NCI-H1436 treated with DMSO at 0.1 percent for 48 hours (cell line): ENCODE measurements around the gene PWP2.
"Not testable (repeated sequence)": the region's sequence is repeated elsewhere in the genome, so short reads cannot be mapped to it uniquely, and the experiment has no call there.

Source experiments
- DNase-seq: peaks from one replicate; lab custom pipeline; 2025; lab: John Stamatoyannopoulos, UW

The PWP2 gene

DNA sequence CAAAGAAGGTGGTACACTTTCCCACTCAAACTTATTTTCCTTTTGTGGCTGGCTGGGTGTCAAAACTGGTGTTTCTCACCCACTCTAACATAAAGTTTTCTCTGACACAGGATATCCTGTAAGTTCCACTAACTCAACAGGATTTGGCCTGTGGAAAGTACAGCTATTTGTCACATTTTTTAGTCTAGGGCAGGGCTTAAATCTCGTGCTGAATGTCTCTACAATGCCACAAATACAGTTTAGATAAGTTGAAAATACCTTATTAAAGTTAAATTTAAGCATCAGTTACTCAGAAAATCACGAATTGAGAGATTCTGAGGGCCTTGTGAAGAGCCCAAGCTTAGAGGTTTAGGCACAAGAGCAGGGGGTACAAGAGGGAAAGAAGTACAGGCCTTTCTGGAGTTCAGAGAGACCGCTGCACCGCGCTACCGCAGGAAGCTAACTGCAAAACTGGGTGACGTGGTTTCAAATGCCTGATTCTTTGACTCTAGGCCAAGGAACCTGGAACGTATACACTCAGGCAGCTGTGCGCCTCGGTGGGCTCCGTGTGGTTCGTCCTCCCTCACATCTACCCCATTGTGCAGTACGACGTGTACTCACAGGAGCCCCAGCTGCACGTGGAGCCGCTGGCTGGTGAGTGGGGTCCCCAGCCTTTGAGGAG, 23.4 kb upstream of the PWP2 start:
- DNase-seq = no peak

DNA sequence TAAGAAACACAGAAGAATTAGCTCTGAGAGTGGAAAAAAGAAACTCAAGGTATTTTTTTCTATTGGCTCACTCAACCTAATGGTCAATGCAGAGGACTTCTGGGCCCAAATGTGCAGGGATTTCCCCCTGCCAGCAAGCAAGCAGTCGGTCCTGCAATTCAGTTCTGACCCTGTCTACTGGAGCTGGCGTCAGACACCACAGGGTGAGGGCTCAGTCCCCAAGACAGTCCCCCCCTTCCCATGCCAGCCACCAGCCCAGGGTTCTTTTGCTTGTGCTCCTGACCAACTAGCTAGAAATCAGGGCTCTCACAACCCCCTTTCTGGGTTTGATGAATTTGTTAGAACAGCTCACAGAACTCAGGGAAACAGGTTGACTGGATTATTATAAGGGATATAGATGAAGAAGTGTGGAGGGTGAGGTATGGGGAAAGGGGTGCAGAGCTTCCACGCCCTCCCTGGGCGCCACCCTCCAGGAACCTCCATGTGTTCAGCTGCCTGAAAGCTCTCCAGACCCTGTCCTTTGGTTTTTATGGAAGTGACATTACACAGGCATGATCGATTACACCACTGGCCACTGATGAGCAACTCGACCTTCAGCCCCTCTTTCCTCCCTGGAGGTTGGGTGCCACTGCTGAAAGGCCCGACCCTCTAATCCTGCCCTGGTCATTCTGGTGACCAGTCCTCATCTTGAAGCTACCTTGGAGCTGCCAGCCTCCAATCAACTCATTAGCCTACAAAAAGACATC, 22.5 kb upstream of the PWP2 start:
- no peak for DNase-seq

- no peak for DNase-seq
Observed at GRCh38 chr21:44085491-44086321, 21.5 kb upstream of the PWP2 start.

DNA sequence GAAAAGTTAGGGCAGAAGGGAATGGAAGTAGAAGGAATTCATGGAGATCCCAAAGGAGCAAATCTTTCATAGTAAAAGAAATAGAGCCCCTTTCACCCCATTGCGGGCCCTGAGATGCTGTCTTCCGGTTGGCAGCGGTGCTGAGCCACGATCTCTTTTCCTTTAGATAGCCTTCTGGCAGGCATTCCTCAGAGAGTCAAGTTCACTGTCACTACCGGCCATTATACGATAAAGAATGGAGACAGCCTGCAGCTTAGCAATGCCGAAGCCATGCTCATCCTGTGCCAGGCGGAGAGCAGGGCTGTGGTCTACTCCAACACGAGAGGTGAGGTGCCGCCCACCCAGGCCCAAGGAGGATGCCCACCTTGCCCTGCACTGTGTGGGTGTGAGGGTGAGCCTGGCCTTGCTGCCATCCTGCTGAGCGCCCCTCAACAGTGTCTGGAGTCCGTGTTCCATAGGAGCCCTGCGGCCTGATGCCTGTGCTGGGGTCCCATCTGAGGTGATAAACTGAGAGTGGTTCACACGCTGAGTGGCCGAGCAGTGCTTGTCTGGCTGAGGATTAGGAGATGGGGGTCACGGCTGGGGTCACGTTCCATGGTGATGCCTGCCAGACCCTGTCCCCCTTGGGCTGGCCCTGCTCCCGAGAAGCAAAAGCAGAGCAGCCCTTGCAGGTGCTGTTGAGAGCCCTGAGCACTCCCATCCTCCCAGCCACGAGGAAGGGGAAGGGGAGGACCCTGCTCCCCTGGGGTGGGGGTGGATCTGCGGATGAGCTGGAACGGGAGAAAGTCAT, 20.4 kb upstream of the PWP2 start:
- DNase-seq = no peak

GRCh38 chr21:44087426-44088400, 19.5 kb upstream of the PWP2 start:
- DNase-seq = no peak

- no peak for DNase-seq
Observed at GRCh38 chr21:44088401-44088780, 18.8 kb upstream of the PWP2 start.

DNA sequence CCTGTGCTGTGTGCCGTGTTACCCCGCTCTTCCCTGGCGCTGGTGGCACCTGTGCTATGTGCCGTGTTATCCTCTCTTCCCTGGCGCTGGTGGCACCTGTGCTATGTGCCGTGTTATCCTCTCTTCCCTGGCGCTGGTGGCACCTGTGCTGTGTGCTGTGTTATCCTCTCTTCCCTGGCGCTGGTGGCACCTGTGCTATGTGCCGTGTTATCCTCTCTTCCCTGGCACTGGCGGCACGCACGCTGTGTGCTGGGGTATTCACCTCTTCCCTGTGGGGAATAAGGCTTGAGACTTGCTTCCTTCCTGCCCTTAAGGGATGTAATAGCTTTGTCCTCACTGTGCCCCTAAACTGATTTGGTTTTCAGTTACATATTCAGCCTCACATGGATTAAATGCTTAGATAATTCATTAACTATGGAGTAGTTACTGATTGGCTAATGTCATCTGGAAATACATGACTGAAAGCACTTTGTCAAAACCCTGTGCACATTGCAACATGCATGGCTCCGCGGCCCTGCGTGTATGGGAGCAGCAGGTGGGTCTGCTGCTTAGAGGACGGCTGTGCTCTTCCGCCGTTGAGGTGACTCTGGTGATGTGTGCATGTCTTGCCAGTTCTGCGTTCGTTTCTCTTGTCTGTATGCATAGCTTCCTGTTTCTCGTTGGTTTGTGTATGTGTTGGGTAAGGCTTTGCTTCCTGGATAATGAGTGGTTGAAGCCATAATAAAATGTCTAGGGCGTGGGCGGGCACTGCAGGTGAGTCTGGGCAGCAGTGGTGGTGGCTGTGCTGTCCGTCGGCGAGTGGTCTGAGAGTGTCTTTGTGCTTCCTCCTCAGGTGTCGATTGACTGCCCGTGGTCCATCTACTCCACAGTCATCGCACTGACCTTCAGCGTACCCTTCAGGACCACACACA, 17.9 kb upstream of the PWP2 start:
- DNase-seq = no peak

DNA sequence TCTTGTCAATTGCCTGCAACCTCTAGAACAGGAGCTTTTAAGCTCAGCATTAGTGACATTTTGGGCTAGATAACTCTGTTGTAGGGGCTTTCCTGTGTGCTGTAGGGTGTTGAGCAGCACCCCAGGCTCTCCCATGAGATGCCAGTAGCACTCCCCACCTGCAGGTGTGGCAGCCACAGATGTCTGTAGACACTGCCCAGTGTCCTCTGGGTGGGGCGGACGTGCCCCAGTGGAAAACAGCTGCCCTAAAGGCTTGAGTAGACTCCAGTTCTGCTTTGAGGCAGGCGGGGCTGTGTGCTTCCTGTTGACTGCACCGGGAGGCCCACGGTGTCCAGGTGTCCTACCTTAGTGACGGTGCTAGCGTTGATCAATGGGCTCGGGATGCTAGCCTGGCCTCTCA, 16.9 kb upstream of the PWP2 start:
- DNase-seq = no peak

DNA sequence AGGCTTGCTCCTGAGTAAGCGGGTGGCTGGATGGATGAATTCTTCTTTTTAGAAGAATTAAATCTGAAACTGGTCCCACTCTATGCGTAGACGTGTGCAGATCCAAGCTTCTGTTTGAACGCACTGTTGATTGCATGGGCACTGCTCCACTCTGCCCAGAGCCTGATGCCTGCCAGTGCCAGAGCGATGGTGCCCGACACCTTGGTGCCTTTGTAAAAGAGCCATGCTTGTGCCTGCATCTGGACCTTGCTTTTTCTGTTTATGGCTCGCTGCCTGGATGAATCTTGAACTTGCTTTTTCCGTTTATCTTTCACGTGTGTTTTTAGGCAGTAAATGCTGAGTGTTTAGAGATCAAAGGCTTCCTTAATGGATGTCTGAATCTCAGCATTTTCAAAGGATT, 15.0 kb upstream of the PWP2 start:
- DNase-seq = no peak

DNA sequence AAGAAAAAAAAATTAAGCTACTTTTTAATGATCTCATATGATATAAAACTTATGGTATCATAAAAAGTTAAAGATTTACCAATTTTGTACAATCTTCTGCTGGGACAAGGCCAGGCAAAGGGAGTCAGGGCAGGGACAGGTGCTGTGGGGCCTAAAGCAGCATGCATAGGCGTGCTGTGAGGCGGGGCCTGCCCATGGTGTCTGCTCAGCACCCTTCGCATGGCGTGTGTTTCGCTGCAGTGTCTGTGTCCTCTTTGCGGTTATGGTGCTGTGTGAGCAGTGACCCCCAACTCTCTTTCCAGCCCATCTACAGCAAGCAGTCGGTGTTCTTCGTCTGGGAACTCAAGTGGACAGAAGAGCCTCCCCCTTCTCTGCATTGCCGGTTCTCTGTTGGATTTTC, 13.4 kb upstream of the PWP2 start:
- no peak for DNase-seq

GRCh38 chr21:44094832-44095231, 12.4 kb upstream of the PWP2 start:
- no peak for DNase-seq

- DNase-seq = not testable (repeated sequence)
Observed at GRCh38 chr21:44098507-44098906, 8.7 kb upstream of the PWP2 start.

GRCh38 chr21:44098964-44099363, 8.2 kb upstream of the PWP2 start:
- DNase-seq = not testable (repeated sequence)

DNA sequence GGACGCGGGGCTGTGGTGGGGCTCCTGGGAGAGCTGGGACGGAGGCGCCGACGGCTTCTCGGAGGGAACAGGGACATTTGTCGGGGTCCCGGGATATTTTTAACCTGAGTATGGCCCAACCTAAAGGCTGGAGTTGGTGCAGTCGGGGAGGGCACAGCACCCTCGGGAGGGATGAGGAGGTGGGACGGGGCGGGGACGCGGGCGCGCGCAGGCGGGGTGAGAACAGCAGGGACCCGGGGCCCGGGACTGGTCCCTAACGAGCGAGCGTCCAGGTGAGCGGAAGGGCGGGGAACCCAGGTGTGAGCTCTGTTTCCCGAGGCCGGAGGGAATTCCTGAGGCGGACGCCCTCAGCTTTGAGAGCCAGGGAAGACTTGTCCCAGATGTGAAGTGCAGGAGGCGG, 390 bp downstream of the PWP2 start:
- not testable (repeated sequence) for DNase-seq

GRCh38 chr21:44113702-44114371, 6.6 kb downstream of the PWP2 start:
- not testable (repeated sequence) for DNase-seq

GRCh38 chr21:44122131-44122530, 14.9 kb downstream of the PWP2 start:
- not testable (repeated sequence) for DNase-seq

DNA sequence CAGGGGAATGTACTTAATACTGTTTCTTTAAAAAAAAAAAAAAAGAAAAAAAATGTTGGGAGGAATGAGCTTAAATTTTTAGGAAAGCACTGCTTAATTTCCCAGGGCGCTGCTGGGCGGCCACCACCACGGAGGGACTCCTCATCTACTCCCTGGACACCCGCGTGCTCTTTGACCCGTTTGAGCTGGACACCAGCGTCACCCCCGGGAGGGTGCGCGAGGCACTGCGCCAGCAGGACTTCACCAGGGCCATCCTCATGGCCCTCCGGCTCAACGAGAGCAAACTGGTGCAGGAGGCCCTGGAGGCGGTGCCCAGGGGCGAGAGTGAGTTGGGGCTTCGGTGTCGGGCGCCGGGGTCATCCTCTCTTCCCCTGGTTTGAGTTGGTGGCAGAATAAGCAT, 20.6 kb downstream of the PWP2 start:
- not testable (repeated sequence) for DNase-seq

DNA sequence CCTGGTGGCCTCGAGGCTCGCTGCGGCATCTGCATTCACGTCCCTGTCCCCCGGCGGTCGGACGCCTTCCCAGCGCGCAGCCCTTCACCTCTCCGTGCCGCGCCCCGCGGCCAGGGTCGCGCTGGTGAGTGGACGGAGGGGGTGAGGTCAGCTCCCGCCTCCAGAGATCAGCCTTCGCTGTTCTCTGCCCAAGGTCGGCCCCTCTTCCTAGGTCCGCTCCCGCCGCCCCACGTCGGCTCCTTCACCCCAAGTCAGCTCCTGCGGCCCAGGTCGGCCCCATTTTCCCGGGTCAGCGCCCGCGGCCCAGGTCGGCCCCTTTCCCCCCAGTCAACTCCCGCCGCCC, 26.5 kb downstream of the PWP2 start:
- DNase-seq = not testable (repeated sequence)

- DNase-seq = not testable (repeated sequence)
Observed at GRCh38 chr21:44134732-44135131, 27.5 kb downstream of the PWP2 start.
